ELF-1 (cell line): Measurements from ENCODE around the gene NINJ1.
A peak's percentile ranks its signal among the peaks of the same experiment; 100 is the strongest.

Experiments
- DNase-seq: peaks from one replicate; pipeline ENCODE4 v3.0.0-alpha.2; 2016; ENCODE audit warnings: low read depth, low spot score

Gene NINJ1

DNA sequence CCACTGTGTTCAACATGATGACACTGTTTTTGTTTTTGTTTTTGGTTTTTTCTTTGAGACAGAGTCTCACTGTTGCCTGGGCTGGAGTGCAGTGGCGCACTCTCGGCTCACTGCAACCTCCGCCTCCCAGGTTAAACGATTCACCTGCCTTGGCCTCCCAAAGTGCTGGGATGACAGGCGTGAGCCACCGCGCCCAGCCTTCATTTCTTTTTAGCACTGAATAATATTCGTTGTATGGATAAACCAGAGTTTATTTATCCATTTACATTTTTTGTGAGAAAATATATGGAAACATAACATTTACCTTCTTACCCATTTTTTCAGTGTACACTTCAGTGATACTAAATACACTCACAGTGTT is 33.8 kb downstream of the NINJ1 start:
- no peak for DNase-seq

DNA sequence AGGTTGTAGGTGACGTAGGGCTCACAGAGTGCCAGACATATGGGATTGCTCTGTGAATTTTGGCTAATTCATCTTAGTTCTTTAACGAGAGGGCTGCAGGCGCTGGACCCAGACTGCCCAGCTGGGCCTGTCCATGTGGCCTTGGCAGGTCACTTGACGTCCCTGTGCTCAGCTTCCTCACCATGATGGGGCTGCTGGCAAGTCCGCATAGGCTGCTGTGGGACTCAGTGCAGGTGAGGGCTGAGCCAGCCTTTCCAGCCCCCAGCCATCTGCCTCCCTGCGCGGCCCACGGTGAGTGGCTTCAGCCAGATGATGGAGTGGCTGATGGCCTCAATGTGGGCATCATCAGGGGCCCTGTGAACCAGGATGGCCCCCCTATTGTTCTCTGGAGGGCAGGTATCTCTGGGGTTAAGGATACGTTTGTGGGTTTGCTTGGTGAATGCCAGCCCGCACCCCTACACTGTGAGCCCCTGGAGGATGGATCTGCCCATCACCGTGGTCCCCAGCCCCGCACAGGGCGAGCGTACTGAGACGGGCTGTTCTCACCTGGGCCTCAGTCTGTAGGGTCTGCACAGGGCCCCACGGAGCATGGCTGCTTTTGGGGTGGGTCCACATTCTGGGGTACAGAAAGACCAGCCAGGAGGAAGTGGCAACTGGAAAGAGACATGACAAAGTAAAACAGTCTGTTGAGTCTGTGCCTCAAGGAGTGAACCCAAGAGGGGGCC is 34.3 kb downstream of the NINJ1 start:
- no peak for DNase-seq

DNA sequence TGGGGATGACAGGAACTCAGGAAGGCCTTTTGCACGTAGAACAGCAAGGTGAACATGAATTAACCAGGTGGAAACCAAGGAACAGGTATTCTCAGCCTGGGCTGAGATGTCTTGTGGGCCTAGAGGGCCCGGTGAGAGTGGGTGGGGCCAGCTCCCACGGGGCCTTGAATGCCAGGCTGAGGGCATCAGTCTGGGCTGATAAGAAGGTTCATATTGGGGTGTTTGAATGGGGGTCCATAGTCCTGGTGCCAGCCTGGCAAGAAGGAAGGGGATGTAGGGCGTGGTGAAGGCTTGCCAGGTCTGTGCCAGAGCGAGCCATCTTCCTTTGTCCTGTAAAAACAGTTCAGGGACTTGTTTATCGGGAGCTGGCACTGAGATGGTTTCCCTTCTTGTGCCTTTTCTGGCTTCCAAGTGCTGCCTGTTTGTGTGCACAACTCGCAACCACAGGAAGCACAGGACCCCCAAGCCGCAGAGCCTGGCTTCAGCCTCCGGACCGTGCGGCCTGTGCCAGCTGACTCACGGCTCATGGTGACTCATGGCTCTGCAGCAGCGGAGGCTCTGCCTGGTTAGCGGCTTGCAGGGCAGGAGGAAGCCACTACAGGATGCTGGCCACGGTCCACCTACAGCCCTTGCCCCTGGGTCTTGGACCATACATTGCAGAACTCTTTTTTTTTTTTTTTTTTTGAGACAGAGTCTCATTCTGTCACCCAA is 35.7 kb downstream of the NINJ1 start:
- peak; percentile 50 for DNase-seq

DNA sequence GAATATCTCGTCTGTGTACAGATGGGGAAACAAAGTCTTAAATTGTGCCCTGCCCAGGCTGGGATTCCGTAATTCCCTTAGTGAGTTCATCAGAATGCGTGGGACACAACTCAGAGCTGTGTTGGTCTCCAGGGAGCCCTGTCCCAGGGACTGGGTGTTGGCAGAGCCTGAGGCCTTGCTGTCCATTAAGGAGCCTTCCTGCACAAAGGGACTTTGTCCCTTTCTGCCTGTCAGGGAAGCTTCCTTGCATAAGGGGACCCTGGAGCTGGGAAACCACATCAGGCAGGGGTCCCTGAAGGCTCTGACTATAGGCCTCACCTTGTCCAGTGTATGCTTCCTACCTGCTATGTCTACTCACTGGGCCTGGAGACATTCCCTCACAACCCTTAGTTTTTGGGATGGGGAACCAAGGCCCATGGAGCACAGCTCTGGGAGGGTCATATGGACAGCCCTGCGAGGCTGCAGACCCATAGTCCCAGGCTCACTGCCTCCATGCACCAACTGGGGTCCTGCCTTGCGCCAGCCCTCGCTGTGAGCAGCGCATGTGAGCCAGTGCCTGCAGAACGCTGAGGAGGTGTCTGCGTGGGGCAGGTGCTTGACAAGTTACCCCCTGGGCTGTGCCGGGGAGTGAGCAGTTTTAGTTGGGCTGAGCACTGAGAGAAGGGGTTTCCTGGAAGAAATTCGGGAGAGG is 36.4 kb downstream of the NINJ1 start:
- no peak for DNase-seq

DNA sequence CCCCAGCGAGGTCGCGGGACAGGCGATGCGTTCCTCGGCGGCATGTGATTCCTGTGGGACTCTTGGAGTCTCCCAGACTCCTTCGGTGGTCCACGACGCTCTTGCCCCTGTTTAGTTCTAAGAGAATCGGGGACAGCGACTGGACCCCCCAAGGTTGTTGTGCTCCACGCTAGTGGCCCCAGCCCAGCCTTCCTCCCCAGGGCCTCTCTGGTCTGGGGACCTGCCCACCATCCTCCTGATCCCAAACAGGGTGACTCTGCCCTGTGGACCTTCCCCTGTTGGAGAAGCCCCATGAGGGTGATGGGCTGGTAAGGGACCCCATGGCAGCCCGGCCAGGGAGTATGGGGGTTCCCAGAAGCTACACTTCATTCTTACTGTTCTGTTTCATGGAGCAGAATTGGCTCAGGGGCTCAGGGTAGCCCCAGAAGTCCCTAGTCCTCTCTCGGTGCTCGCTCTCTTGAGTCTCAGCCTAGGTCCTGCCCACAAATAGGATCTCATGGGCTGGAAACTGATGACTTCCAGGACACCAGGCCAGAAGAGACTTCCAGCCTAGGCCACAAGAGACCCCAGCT is 37.2 kb downstream of the NINJ1 start:
- no peak for DNase-seq

DNA sequence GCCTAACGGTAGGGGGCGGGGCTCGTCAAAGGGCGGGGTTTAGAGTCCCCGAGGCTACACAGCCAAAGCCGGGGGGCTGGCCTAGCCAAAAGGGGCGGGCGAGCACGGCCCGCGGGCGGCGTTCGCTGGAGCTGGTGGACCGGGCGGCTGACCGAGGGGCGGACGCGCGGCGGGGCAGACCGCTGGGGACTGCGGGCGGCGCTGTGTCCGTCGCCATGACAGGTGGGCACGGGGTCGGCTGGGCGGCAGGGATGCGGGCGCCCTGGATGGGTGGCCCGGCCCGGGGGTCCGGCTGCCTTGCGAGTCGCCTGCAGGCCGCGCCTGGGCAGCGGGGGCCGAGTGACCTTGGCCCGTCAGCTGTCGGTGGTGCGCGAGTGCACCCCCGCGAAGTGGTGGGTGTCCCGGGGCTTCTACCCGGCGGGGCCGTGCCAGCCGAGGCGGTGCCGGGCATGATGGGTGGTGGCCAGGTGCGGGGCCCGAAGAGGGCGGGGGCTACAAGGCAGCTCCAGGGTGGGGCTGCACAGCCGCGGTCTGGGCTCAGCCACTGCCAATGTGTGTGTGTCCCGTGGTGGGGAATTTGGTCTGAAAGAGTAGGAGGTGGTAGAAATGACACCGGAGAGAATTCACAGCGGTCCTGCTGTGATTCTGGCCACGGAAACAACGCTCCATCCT is 37.8 kb downstream of the NINJ1 start, which contains the start of gene CARD19:
Gene CARD19 (plus strand): TSS at position 87 of the 672 bp plus-strand sequence. CDS start 129 bp downstream, at position 216.
- DNase-seq: peak; percentile 46

DNA sequence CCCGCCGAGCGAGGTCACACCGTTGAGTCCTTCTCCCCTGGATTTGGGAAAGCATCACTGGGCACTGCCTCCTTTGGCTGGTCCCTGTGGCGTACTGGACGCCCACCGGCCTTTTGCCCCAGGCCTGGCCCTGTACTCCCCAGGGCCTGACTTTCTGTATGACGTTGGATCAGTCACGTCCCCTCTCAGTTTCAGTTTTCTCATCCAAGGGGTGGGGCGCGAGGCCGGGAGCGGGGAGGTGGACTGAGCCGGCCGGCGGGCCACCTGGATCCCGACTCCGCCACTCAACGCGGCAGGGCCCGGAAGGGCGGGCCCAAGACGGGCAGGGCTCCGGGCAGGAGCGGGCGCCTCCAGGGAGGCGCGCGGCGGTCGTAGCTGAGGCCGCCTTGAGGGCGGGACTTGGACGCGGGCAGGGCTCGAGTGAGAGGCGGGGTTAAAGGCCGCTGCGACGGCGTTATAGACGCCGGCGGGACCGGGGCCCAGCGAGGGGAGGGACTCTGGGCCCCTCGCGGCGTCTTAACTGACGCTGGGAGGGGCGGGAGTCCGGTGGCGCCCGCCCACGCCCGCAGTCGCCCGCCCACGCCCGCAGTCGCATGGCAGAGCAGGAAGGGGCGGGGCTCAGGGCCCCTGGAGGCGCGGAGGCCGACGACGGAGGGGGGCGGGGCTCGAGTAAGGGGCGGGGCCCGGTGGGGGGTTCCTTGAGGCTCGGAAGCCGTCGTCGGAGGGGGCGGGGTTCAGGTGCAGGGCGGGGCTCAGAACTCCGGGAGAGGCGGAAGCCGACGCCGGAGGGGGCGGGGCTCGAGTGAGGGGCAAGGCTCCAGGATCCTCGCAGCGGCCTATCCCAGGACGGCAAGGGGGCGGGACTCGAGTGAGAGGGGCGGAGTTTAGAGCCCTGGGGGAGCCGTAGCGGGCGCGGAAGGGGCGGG is 38.6 kb downstream of the NINJ1 start:
- peak; percentile 98 for DNase-seq

DNA sequence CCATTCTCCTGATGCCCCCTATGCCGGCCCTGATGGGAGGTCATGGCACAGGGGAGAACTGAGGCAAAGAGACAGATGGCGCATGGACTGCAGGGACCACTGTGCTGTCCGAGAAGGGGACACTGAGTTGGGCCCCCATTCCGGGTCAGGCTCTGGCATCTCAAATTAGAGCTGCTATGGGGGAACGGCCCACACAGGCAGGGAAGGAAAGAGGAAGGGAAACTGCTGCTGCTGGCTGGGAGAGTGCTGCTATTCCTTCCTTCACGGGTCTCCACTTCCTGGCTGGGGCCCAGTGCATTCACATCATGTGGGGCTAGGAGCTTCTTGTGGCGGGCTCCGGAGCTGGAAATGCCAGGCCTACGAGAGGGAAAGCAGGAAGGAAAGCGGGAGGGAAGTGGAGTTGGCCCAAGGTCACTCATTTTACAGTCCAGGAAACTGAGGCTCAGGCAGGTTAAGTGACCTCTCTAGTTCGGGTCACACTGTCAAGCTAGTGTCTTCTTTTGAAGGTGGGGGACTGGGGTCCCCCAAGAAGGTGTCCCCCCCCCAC is 39.3 kb downstream of the NINJ1 start:
- peak; percentile 28 for DNase-seq

DNA sequence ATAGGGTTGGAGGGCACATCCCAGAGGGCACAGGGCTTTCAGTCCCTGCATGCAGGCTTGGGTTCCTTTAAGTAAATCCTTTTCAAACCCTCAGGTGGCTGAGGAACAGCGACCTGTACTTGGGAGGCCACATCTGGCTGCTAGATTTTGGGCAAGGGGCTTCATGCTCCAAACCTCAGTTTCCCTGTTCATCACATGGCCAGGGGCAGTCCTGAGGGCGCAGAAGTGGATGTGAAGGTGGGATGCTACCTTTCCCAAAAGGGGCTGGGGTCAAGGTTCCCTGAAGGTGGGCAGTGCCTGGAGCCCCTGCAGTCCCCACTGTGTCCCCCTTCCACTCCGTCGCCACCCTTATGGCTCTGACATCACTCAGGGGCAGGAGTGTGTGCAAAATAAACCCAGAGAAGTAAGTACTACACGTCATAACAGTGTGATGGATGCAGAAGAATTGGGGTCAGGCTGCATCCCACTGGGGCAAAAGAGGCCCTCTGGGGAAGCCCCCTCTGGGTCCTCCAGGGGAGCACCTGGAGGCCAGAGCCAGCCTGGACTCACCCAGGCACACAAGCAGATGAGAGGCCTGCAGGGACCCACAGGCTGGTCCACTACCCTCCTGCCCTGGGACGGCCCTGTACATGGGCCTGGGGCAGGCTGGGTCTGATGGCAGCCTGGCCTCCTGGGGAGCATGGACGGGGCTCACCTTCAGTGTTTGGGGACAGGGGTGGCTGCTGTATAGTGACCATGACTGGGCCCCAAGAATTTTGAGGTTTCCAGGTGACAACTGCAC is 40.0 kb downstream of the NINJ1 start:
- no peak for DNase-seq

DNA sequence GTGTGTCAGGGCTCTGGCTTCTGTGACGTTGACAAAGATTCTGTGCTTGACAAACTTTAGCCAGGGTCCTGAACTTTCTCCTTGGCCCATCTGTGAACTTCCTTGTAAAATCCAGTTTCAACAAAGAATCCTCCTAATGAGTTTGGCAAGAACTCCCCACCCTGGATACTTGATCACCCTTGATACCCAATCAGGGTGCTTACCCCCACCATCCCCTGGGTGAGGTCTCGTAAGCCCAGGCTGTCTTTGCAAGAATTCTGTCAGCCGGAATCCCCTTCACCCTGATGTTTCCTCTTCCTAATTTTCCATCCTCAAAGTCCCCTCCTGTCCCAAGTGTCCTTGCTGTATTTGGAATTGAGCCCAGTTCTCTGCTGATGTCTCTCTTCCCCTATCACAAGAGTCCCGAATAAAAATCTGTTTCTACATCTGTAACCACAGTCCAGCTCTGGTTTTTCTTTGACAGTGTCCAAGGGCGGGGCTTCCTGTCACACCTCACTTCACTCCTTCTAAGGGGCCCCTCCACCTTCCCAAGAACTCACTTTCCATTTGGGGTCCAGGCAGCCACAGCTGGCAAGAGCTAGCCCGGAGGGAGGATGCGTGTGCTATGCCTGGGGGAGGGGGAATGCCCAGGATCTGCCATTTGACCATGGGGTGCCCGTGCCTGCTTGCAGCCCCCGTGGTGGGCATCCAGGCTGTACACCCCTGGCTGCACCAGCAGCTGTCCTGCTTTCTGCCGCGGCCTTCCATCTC is 40.7 kb downstream of the NINJ1 start:
- no peak for DNase-seq

DNA sequence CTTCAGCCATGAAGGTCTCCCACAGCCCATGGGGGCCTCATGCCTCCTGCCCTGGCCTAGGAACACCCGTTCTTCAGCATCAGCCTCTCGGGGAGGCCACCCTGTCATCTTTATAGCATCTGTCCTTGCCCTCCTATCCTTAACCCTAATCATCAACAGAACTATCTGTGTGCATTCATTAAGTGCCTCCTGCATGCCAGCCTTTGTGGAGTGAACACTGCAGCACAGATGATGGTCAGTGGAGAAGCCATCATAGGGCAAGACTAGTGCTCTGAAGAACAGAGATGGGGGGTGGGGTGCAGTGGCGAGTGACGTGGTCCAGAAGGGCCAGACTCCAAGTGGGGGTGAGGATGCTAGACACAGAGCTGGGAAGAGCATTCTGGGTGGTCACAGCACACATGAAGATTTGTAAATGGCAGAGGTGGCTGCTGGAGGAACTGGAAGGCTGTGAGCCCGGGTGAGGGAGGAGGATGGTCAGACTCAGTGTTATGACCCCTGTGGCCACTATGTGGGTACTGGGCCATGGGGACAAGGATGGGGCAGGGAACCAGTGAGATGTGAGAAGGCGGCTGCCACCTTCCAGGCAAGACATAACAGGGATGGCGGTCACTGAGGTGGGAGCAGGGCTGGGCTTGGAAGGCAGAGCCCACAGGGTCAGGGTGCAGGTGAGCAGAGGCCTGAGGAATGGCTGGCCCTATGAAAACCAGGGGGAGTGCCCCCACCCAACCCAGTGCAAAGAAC is 41.6 kb downstream of the NINJ1 start:
- DNase-seq: no peak

DNA sequence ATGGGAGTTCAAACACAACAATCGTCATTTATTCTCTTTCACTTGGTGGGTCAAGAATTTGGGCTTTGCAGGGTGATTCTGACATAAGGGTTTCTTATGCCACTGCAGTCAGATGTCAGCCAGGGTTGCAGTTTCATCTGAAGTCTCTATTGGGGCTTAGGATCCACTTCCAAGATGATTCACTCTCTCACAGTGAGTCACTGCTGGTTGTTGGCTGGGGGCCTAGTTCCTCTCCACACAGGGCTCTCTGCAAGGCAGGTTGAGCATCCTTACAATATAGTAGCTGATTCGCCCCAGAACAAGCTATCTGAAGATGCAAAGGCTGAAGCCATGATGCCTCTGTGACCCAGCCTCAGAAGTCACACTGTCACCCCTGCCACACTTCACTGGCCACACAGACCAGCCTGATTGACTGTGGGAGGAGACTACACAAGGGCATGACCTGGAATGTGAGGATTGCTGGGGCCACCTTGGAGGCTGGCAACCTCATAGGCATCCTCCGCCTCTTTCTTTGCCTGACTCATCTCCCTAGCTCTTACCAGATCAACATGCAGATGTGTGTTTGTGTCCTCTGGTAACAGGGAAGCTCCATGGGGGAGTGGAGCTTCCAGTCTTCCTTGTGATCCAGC is 42.5 kb downstream of the NINJ1 start:
- no peak for DNase-seq

DNA sequence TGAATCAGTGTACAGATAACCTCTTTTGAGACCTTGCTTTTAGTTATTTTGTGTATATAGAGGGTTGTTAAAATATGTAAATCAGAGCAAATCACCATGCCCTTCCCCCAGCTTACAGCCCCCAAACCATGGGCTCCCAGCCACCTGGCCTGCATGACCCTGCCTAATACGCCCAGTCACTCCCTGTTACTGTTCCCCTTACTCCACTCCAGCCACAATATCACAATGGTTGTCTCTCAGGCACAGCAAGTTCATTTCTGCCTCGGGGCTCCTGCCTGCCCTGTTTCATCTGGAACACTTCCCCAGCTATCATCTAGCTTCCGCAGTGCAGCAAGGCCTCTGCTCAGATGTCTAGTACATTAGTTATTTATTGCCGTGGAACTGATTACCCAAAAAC is 43.0 kb downstream of the NINJ1 start:
- DNase-seq: no peak

DNA sequence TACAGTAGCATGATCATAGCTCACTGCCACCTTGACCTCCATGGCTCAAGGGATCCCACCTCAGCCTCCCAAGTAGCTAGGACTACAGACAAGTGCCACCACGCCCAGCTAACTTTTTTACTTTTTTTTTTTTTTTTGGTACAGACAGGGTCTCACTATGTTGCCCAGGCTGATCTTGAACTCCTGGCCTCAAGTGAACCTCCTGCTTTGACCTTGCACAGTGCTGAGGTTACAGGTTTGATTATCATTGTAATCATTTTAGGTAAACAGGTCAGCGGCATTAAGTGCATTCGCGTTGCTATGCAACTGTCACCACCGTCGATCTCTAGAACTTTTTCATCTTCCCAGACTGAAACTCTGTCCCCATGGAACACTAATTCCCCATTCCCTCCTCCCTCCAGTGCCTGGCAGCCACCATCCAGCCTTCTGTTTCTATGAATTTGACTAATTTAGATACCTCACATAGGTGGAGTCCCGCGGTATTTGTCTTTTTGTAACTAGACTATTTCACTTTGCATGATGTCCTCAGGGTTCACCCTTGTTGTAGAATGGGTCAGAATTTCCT is 43.9 kb downstream of the NINJ1 start:
- no peak for DNase-seq

DNA sequence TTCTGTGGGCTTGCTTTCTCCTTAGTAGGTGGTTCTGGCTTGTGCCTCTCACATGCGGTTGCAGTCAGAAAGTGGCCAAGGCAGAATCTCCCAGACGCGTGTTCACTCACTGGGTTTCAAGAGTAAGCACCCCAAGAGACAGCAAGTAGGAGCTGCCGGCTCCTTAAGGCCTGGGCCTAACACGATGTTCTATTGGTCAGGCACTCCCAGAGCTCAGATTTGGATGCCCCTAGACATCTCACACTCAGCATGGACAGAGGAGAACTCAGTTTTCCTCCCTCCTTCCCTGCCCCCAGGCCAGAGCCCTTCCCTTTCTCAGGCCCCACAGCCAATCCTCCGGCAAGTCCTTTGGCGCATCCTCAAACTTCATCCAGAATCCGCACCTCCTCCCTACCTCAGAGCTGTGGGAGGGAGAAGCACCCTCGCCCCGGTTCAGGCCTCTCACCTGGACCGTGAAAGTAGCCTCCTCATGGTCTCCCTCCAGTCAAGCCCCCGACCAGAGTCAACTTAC is 44.5 kb downstream of the NINJ1 start:
- no peak for DNase-seq

DNA sequence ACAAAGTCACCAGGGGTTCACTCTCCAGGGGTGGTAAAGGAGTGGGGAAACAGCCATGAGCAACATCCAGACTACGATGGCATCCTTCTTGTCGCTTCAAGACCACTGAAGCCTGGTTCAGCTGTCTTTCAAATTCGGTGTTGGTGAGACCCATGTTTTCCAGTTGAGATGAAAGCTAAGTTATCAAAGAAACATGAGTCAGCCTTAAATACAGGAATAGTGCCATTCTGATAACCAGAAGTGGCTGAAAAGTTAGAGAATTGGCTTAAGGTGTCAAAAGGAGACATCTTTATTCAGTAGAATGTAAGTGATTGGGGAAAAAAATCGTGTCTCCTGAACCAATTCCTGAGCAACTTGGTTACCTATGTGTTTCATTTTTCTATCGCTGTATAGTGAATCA is 45.0 kb downstream of the NINJ1 start:
- no peak for DNase-seq

DNA sequence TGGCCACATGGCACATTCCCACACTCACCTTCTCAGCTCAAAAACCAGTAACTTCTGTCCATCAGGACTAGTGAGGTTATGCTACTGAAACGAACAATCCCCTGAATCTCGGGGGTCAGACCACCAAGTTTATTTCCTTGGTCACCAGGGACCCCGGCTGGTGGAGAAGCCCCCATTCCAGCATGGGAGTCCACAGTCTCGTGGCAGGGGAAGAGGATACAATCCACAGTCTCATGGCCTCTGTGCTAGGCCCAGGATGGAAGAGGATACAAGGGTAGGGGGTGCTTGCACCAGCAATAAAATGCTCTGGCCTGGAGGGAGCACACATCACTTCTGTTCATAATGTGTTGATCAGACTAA is 45.4 kb downstream of the NINJ1 start:
- no peak for DNase-seq
